ENCODE data around the gene KCNV2.

Gene KCNV2

DNA sequence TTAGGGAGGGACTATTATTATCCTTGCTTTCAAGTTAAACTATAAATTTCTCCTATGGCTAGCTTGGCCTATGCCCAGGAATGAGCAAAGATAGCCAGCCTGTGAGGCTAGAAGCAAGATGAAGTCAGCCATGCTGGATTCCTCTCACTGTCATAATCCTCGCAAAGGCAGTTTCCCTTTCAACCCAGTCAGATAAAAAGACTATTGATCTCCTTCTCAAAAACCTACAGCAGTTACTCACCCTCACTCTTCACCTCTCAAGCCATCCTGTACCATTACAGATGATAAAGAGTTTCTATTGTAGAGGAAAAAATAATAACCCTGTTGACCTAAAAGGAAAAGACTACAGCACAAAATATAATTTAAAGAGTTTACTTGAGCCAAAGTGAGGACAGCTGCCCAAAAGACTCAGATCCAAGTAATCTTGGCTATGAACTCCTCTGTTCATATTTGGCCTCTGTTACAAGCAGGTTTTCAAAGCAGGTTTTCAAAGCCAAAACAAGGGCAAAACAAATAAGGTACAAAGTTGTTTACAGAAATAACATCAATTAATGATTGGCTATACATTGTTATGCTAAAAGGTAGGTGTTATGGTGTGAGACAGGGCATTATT is 41.7 kb downstream of the KCNV2 start:
- Histone ChIP-seq H3K27me3 (no peaks in the 10 kb centered on the region), H3K4me3 (no peak overlapping the region), H3K4me1 (peaks cover 0 to 8% (median 3%) of the 10 kb centered on the region in 4 donors), H3K27ac (no peak overlapping the region), H3K9me3 (no peaks in the 10 kb centered on the region), H3K36me3 (no peaks in the 10 kb centered on the region)
- intact Hi-C loops (cut with DNase I; ENCODE audit: low total_unique reads) = no loop called here
- TF ChIP-seq, protein P1, sequence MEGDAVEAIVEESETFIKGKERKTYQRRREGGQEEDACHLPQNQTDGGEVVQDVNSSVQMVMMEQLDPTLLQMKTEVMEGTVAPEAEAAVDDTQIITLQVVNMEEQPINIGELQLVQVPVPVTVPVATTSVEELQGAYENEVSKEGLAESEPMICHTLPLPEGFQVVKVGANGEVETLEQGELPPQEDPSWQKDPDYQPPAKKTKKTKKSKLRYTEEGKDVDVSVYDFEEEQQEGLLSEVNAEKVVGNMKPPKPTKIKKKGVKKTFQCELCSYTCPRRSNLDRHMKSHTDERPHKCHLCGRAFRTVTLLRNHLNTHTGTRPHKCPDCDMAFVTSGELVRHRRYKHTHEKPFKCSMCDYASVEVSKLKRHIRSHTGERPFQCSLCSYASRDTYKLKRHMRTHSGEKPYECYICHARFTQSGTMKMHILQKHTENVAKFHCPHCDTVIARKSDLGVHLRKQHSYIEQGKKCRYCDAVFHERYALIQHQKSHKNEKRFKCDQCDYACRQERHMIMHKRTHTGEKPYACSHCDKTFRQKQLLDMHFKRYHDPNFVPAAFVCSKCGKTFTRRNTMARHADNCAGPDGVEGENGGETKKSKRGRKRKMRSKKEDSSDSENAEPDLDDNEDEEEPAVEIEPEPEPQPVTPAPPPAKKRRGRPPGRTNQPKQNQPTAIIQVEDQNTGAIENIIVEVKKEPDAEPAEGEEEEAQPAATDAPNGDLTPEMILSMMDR (IDR thresholded peaks at IDR 0.05) = no peak
- no peak for DNase-seq

DNA sequence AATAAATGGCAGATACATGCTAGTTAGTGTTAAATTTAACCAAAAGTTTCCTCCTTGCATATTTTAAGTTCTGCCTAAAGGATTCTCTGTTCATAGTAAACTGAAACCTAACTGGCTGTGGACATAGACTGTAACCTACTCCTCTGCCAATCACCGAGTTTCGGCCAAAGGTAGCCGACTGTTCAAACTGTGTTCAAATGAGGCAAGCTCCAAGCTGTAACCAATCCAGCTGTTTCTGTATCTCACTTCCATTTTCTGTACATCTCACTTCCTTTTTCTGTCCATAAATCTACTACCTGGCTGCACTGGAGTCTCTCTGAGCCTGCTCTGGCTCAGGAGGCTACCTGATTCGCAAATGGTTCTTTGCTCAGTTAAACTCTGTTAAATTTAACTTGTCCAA is 44.1 kb downstream of the KCNV2 start:
- Histone ChIP-seq H3K27ac (no peak overlapping the region), H3K27me3 (no peaks in the 10 kb centered on the region), H3K36me3 (no peaks in the 10 kb centered on the region), H3K9me3 (no peaks in the 10 kb centered on the region), H3K4me1 (peaks cover 0 to 8% (median 3%) of the 10 kb centered on the region in 4 donors), H3K4me3 (no peak overlapping the region)
- DNase-seq = no peak
- TF ChIP-seq, protein P1 (IDR thresholded peaks at IDR 0.05) = no peak
- intact Hi-C loops (cut with DNase I; ENCODE audit: low total_unique reads) = no loop called here

DNA sequence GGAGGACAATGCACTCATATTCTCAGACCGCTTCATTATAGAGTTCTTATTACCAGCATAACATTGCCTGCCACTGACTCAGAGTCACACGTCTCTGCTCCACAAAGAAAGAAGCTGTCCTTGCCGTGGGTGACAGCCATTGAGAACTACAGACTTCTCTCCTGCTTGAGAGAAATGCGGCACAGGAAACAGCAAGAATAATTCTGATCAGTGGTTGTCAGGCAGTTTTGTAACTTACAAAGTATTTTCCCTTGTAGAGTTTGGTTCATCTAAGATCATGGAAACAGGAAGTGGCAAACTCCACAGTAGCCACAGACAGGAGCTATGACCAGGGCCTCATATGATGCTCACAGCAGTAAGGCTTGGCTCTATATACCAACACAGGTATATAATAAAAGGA is 47.0 kb downstream of the KCNV2 start:
- H3K9me3 ChIP-seq = no peaks in the 10 kb centered on the region
- peaks cover 0 to 13% (median 2%) of the 10 kb centered on the region in 3 donors for H3K36me3 ChIP-seq
- peaks cover 0 to 2% (median under 1%) of the 10 kb centered on the region in 4 donors for H3K4me1 ChIP-seq
- TF ChIP-seq, protein P1 (IDR thresholded peaks at IDR 0.05) = no peak
- intact Hi-C loops (cut with DNase I; ENCODE audit: low total_unique reads) = no loop called here
- H3K27me3 ChIP-seq = no peaks in the 10 kb centered on the region
- no peak overlapping the region for H3K27ac ChIP-seq
- DNase-seq = no peak
- H3K4me3 ChIP-seq = no peak overlapping the region

DNA sequence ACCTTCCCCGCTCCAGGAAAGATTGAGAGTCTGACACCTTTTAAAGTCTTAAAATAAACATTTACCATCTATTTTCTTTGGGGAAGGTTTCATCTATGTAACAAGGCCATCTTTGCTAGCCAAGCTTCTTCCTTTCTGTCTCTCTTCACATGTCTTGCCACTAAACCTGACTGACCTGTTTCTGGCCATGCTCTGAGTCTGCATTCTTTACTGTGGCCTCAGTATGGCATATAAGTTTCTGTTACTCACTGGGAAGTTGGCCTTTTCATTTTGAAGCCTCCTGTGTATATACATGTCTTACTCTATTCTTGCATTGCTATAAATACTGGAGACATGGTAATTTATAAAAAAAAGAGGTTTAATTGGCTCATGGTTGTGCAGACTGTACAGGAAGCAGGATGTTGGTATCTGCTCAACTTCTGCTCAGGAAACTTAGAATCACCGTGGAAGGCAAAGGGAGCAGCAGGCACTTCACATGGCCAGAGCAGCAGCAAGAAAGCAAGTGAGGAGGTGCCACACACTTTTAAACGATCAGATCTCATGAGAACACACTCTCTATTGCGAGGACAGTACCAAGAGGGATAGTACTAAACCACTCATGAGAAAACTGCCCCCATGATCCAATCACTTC is 48.1 kb downstream of the KCNV2 start:
- H3K27ac ChIP-seq = no peak overlapping the region
- TF ChIP-seq, protein P1 (IDR thresholded peaks at IDR 0.05) = no peak
- no peak for DNase-seq
- H3K4me1 ChIP-seq = no peaks in the 10 kb centered on the region
- no peaks in the 10 kb centered on the region for H3K9me3 ChIP-seq
- H3K4me3 ChIP-seq = no peak overlapping the region
- intact Hi-C loops (cut with DNase I; ENCODE audit: low total_unique reads) = no loop called here
- H3K36me3 ChIP-seq = peaks cover 4 to 24% (median 11%) of the 10 kb centered on the region in 3 donors
- no peaks in the 10 kb centered on the region for H3K27me3 ChIP-seq

DNA sequence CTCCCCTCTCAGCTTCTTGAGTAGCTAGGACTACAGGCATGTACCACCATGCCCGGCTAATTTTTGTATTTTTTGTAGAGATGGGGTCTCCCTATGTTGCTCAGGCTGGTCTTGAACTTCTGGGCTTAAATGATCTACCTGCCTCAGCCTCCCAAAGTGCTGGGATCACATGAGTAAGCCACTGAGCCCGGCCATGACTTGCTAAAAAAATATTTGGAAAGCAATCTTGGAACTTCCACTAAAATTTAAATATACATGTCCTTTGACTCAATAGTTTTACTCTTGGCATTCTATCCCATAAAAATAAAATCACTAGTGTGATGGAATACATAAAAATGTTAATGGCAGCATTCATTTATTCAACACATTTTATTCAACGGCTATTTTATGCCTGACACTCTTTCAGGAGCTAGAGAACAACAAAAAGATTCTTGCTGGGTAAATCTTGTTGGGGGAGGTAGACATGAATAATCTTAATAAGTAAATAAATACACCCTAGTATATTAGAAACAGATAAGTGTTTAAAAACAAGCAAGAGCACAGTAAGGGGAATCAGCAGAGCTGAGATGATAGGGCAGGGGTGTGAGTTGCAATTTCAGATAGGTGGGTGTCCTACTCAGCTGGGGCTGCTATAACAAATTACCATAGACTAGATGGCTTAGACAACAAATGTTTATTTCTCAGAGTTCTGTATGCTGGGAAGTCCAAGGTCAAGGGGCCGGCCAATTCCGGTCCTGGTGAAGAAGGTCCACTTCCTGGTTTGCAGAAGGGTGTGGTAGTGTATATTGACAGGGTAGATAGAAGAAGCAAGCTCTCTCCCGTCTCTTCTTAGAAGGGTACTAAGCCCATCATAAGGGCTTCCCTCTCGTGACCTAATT is 50.7 kb downstream of the KCNV2 start:
- H3K27me3 ChIP-seq = no peaks in the 10 kb centered on the region
- H3K27ac ChIP-seq = no peak overlapping the region
- H3K36me3 ChIP-seq = peaks cover 15 to 42% (median 27%) of the 10 kb centered on the region in 3 donors

More for the DNA sequence above, 50.7 kb downstream of the KCNV2 start:
- intact Hi-C loops (cut with DNase I; ENCODE audit: low total_unique reads) = no loop called here
- H3K9me3 ChIP-seq = peaks cover 0 to 3% (median 0%) of the 10 kb centered on the region in 3 donors
- TF ChIP-seq, protein P1 (IDR thresholded peaks at IDR 0.05) = no peak
- H3K4me3 ChIP-seq = no peak overlapping the region
- no peak for DNase-seq
- no peaks in the 10 kb centered on the region for H3K4me1 ChIP-seq
